Measurements from ENCODE around the gene RPUSD3. TPM values are rescaled to one million over a fixed set of nuclear protein-coding genes. Genes with fewer than 3 reads are reported as not detected.

RPUSD3 gene
- total and polyA plus RNA-seq, 2 of the 4 experiments (the other 2 are of a cell fraction): 30.3 to 49.4 TPM

GRCh38 chr3:9806137-9806536 lies 37.7 kb downstream of the RPUSD3 start:
- H2BK20ac ChIP-seq (ENCODE audit: low read depth, low read length): no peak overlapping the region
- no peak overlapping the region for H4K5ac ChIP-seq (ENCODE audit: low read depth, low read length)
- WGBS, 2 experiments (ENCODE audit: extremely low coverage in 2 of 2, insufficient read length in 1 of 2): no CpG with 5 or more reads among the region's 12 CpGs
- H3K56ac ChIP-seq (ENCODE audit: extremely low read depth, insufficient read depth, low read length): no peak overlapping the region
- dilution Hi-C loops (cut with HindIII; ENCODE audit: low sequenced_read_pairs, unreplicated experiment) (no loop called here), in situ Hi-C loops (cut with MboI; ENCODE audit: low sequenced_read_pairs) (no loop called here), intact Hi-C loops (cut with micrococcal nuclease) (no loop called here)
- no peak overlapping the region for H2BK5ac ChIP-seq (ENCODE audit: low read depth, low read length, poor library complexity, severe bottlenecking)
- DNase-seq (no peak), ATAC-seq (ENCODE audit: low read depth) (no peak)
- no peak overlapping the region for H2AK9ac ChIP-seq (replicated peaks; ENCODE audit: low read depth, low read length, poor library complexity)
- no TSS peak for BruUV-seq (replicated peaks)
- no peak overlapping the region for H2AK5ac ChIP-seq (ENCODE audit: low read depth, low read length)
- H3K36me3 ChIP-seq (ENCODE audit: control insufficient read depth, insufficient read depth, low read length): peaks cover 52% of the 10 kb centered on the region
- H2BK120ac ChIP-seq (ENCODE audit: low read depth, low read length): no peak overlapping the region
- no peak overlapping the region for H3K23ac ChIP-seq (ENCODE audit: low read depth, low read length)
- no peak overlapping the region for H3K4me2 ChIP-seq (ENCODE audit: low read depth, low read length)
- peaks cover 11 to 35% of the 10 kb centered on the region in 2 experiments for H3K79me1 ChIP-seq (ENCODE audit: low read depth in 1 of 2, low read length in 2 of 2)
- ChIA-PET CTCF (no interaction called here), POLR2A (ENCODE audit: unreplicated experiment) (no interaction called here)
- no peak overlapping the region for H4K91ac ChIP-seq (ENCODE audit: insufficient read depth, low read depth, low read length)
- no peaks in the 10 kb centered on the region for H3K9me3 ChIP-seq (ENCODE audit: control insufficient read depth, insufficient read depth, low read length)
- H3K4me3 ChIP-seq (ENCODE audit: insufficient read depth, low read depth, low read length): no peak overlapping the region
- H3K4ac ChIP-seq (ENCODE audit: low read depth, low read length): no peak overlapping the region
- no peak overlapping the region for H2BK15ac ChIP-seq (ENCODE audit: low read depth, low read length)
- H3K4me1 ChIP-seq (ENCODE audit: control insufficient read depth, insufficient read depth, low read length): peaks cover 15% of the 10 kb centered on the region
- no peak overlapping the region for H3K27ac ChIP-seq (ENCODE audit: insufficient read depth, low read length)
- no peaks in the 10 kb centered on the region for H3K27me3 ChIP-seq (ENCODE audit: control insufficient read depth, insufficient read depth, low read length)
- no peak overlapping the region for H3K9ac ChIP-seq (ENCODE audit: low read depth, low read length)
- no peak overlapping the region for H2AFZ ChIP-seq (replicated peaks; ENCODE audit: low read length, poor library complexity)
- H3K18ac ChIP-seq (ENCODE audit: low read depth, low read length): no peak overlapping the region
- TF ChIP-seq RAD21 (IDR thresholded peaks at IDR 0.05; ENCODE audit: low read length) (no peak), NFE2L2 (IDR thresholded peaks at IDR 0.05; ENCODE audit: low read depth, low read length) (no peak), FOS (IDR thresholded peaks at IDR 0.05; ENCODE audit: low read depth, low read length) (no peak), MAZ (IDR thresholded peaks at IDR 0.05; ENCODE audit: borderline replicate concordance, low read depth, low read length) (no peak), BHLHE40 (IDR thresholded peaks at IDR 0.05; ENCODE audit: low read depth, low read length) (no peak), MAFK (IDR thresholded peaks at IDR 0.05; ENCODE audit: low read depth, low read length) (no peak), CHD1 (IDR thresholded peaks at IDR 0.05; ENCODE audit: low read depth, low read length) (no peak), POLR2A (IDR thresholded peaks at IDR 0.05; ENCODE audit: low read depth, low read length) (no peak), RCOR1 (IDR thresholded peaks at IDR 0.05; ENCODE audit: insufficient replicate concordance, low read length) (no peak), USF2 (IDR thresholded peaks at IDR 0.05; ENCODE audit: low read depth, low read length) (no peak)
- H4K20me1 ChIP-seq (ENCODE audit: insufficient read depth, low read length): peaks cover 26% of the 10 kb centered on the region
- H3K14ac ChIP-seq (replicated peaks; ENCODE audit: low read depth, low read length): no peak overlapping the region
- no peak overlapping the region for H4K8ac ChIP-seq (ENCODE audit: low read depth in 2 of 2, low read length in 2 of 2)
- peaks cover 9% of the 10 kb centered on the region for H3K9me1 ChIP-seq (ENCODE audit: insufficient read depth, low read length)
